Upper lobe of right lung (tissue), 1 donor: ENCODE results near the gene CPD. TPM values are rescaled to one million over a fixed set of nuclear protein-coding genes. Genes with fewer than 3 reads are reported as not detected.

ENCODE experiments used
- ATAC-seq: fragments of 200-7000 bp; cut with Tn5 transposase; one replicate; pipeline ENCODE4 v1.9.1; 2020; ENCODE audit warnings: mild to moderate bottlenecking, moderate library complexity
- DNase-seq: peaks from one replicate; pipeline ENCODE4 v3.0.0-alpha.2; 2020
- H3K27ac ChIP-seq: fragments of 200-600 bp; one replicate; pipeline ENCODE4 v1.8.0; 2022
- H3K27me3 ChIP-seq: fragments of 200-600 bp; one replicate; pipeline ENCODE4 v1.8.0; 2022; ENCODE audit warnings: mild to moderate bottlenecking
- H3K36me3 ChIP-seq: fragments of 200-600 bp; one replicate; pipeline ENCODE4 v1.8.0; 2022
- H3K4me1 ChIP-seq: fragments of 200-600 bp; one replicate; pipeline ENCODE4 v1.8.0; 2022
- H3K4me3 ChIP-seq: fragments of 200-600 bp; one replicate; pipeline ENCODE4 v1.8.0; 2022; ENCODE audit warnings: mild to moderate bottlenecking
- H3K9me3 ChIP-seq: fragments of 200-600 bp; one replicate; pipeline ENCODE4 v1.8.0; 2022
- CTCF ChIP-seq: fragments of 200-600 bp; IDR thresholded peaks from one replicate; pipeline ENCODE4 v1.8.0; 2022; ENCODE audit warnings: antibody characterized with exemption
- intact Hi-C: fragments of 100-400 bp; cut with DNase I; formaldehyde crosslinking; loops from one replicate; pipeline ENCODE4 v1.11.0; 2022
- total RNA-seq: library from RNA; stranded (reverse); fragmentation: NEBNext Ultra II Directional; extraction: Animal tissue kit (Norgen Biotek cat#: 25700); gene quantifications from one replicate; pipeline ENCODE4 v1.2.1, GENCODE V29; 2021
- donor health status: DM: no; HTN: yes; CAD: no; lungs with severe emphysema.

CPD gene
- total RNA-seq, 1 donor from 2014 or later: 75.3 TPM

GRCh38 chr17:30358055-30358760, 20.5 kb upstream of the CPD start:
- H3K4me1 ChIP-seq: no peaks in the 10 kb centered on the region
- TF ChIP-seq CTCF: no peak
- intact Hi-C loops: no loop called here
- H3K4me3 ChIP-seq: no peak overlapping the region
- no peak overlapping the region for H3K27ac ChIP-seq
- H3K9me3 ChIP-seq: peaks cover 7% of the 10 kb centered on the region
- DNase-seq (no peak), ATAC-seq (no peak)
- H3K36me3 ChIP-seq: no peaks in the 10 kb centered on the region
- H3K27me3 ChIP-seq: no peaks in the 10 kb centered on the region

DNA sequence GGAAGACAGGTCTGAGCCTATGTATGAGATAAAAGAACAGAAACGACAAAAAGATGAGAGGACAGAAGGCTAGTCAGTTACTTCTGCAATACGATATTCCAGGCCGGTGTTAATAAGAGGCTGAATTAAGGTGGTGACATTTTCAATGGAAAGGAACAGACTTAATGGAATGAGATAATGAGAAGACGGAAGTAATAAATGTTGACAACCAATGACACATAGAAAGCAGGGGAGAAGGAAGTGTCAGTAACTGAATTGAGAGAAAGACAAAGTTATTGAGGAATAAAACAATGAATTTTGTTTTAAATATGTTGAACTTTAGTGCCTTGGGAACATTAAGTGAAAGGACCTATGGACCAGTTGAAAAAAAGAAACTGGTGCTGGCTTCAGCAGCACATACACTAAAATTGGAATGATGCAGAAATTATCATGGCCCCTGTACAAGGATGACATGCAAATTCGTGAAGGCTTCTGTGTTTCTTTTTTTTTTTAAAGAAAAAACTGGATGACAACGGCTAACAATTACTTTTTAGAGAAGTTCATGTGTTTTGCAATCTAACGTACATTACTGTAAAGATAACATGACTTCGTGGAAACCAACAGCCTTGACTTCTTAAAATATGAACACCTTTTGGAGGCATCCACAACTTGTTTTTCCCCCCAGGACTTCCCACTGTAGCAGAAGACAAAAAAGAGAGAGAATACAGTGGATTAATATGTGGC, 18.5 kb upstream of the CPD start:
- DNase-seq (no peak), ATAC-seq (no peak)
- H3K27ac ChIP-seq: no peak overlapping the region
- H3K9me3 ChIP-seq: peaks cover 7% of the 10 kb centered on the region
- H3K36me3 ChIP-seq: no peaks in the 10 kb centered on the region
- H3K4me1 ChIP-seq: no peaks in the 10 kb centered on the region
- no peak for TF ChIP-seq CTCF
- no peaks in the 10 kb centered on the region for H3K27me3 ChIP-seq
- H3K4me3 ChIP-seq: no peak overlapping the region
- intact Hi-C loops: no loop called here

DNA sequence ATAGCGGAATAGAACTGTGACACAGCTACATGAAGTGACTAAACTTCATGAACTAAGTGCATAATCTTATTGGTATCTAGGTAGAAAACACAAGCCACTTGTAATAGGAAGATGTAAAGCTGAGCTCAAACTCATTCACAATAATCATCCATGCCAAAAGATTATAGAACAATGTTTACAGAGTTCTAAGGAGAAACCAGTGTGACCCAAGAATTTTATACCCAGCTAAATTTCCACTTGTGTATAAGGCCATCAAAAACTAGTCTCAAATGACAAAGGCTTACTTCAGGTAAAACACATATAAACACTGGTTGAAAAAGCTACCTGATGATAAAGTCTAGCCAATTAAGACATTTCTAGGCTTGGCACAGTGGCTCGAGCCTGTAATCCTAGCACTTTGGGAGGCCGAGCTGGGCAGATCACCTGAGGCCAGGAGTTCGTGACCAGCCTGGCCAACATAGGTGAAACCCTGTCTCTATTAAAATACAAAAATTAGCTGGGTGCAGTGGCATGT, 16.9 kb upstream of the CPD start:
- Histone ChIP-seq H3K27me3 (no peaks in the 10 kb centered on the region), H3K9me3 (peaks cover 7% of the 10 kb centered on the region), H3K27ac (no peak overlapping the region), H3K4me3 (no peak overlapping the region), H3K36me3 (no peaks in the 10 kb centered on the region), H3K4me1 (no peaks in the 10 kb centered on the region)
- no peak for DNase-seq
- ATAC-seq: no peak
- intact Hi-C loops: no loop called here
- TF ChIP-seq CTCF: no peak

DNA sequence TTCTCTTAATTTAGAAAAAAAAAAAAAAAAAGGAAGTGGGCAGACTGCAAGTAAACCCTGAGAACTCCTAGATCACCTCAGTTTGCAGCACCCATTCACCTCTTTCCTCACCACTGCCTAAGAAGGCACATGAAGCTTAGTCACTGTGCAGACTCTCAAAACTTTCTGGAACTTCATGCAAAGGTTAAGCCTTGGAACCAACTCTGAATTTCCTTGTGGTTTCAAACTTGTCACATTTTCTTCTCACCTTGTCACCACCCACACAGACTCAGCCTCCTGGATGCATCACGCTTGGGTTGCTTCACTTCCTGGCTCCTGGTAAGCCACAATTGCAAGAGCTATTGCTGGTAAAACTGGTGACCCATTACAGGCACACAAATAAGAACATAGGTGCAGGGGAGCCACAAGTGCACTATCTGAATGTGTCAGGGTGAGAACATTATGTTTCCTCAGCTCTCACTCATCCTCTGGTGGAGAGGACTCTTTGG, 15.0 kb upstream of the CPD start:
- H3K36me3 ChIP-seq: no peaks in the 10 kb centered on the region
- H3K27ac ChIP-seq: peak overlapping the region; percentile 36
- intact Hi-C loops: no loop called here
- no peaks in the 10 kb centered on the region for H3K4me1 ChIP-seq
- no peak for TF ChIP-seq CTCF
- no peaks in the 10 kb centered on the region for H3K27me3 ChIP-seq
- peak; percentile 83 for ATAC-seq
- no peak overlapping the region for H3K4me3 ChIP-seq
- peaks cover 7% of the 10 kb centered on the region for H3K9me3 ChIP-seq
- DNase-seq: peak; percentile 70

DNA sequence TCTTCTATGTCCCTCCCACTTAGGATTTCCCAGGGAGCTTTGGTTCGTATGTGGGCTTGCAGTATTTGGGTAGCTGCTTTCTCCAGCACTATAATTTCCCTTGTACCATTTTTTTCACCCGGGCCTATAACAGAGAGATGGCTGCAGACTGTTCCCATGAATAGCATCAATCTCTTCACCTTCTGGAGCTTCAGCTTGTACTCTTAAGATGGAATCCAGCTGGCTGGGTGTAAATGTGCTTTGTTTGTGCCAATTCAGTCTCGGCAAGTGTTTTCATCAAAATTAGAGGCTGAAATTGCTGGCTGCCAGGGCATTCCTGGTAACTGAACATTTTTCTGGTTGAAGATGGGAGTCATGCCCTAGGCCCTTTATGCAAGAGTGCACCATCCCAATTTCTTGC, 12.2 kb upstream of the CPD start:
- H3K36me3 ChIP-seq: no peaks in the 10 kb centered on the region
- TF ChIP-seq CTCF: no peak
- intact Hi-C loops: no loop called here
- no peak overlapping the region for H3K4me3 ChIP-seq
- H3K27ac ChIP-seq: no peak overlapping the region
- DNase-seq (no peak), ATAC-seq (no peak)
- H3K27me3 ChIP-seq: no peaks in the 10 kb centered on the region
- no peaks in the 10 kb centered on the region for H3K4me1 ChIP-seq
- H3K9me3 ChIP-seq: peaks cover 6% of the 10 kb centered on the region
